BJ (cell line): ENCODE measurements around the gene WT1. TPM values are rescaled to one million over a fixed set of nuclear protein-coding genes. Genes with fewer than 3 reads are reported as not detected.
"Not testable (repeated sequence)": the region's sequence is repeated elsewhere in the genome, so short reads cannot be mapped to it uniquely, and the experiment has no call there.

Experiments
- CTCF ChIA-PET: fragments of 350-600 bp; formaldehyde crosslinking; extraction: SDS; loops from one replicate; lab custom pipeline; 2021; ENCODE audit warnings: antibody characterized with exemption, inconsistent platforms; lab: Yijun Ruan, JAX
- POLR2A ChIA-PET: fragments of 300-600 bp; sonication (Branson Sonifier 250); formaldehyde crosslinking; extraction: SDS; loops from one replicate; lab custom pipeline; 2021; ENCODE audit warnings: antibody characterized with exemption; lab: Charles Lee
- DNase-seq: peaks from one replicate; pipeline ENCODE4 v3.0.0-alpha.2; 2011; ENCODE audit warnings: low read depth
- H3K27me3 ChIP-seq: 2 replicates; pipeline ENCODE4 v1.6.0; 2011; ENCODE audit warnings: low read length; ENCODE audit not compliant: control insufficient read depth, insufficient read depth
- H3K36me3 ChIP-seq: 2 replicates; pipeline ENCODE4 v1.5.1; 2011; ENCODE audit warnings: low read length; ENCODE audit not compliant: control insufficient read depth, insufficient read depth
- H3K4me3 ChIP-seq: 2 replicates; pipeline ENCODE4 v1.5.1; 2011; ENCODE audit warnings: low read depth, mild to moderate bottlenecking, control low read depth, low read length
- polyA plus RNA-seq: library from polyadenylated mRNA; depleted of rRNA; stranded (reverse); fragments of >200 nt; gene quantifications from 2 replicates; pipeline ENCODE4 v1.2.3, GENCODE V29; 2011
- TF ChIP-seq, protein P1 (sequence below): IDR thresholded peaks from 2 replicates; pipeline ENCODE4 v1.5.1; 2011; ENCODE audit warnings: low read depth, mild to moderate bottlenecking, control low read depth, inconsistent platforms, low read length, moderate library complexity; ENCODE audit not compliant: insufficient read depth

Gene WT1
- polyA plus RNA-seq, 1 experiment = not detected

DNA sequence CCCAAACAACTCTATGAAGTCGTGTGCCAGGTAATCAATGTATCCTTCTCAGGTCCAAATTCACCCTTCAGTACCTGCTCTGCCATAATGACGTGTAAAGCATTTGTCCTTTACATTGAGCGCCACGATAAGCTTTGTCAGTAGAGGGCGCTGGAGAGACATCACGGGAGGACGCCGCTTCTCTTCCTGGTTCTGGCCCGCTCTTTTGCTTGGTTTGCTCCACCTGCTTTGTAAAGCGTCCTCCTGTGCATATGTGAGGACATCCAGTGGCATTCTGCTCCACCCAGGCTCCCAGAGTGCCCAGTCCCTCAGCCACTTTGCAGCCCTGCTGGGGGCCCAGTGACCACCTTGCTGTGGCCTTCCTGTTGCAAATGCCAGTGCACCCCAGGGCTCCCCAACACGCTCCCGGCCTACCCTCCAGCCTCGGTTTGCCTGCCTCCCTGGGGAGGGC, 61.1 kb downstream of the WT1 start:
- H3K36me3 ChIP-seq = no peaks in the 10 kb centered on the region
- ChIA-PET POLR2A (no interaction called here), CTCF (interaction anchor here (0.8 to 1.0 kb wide), 2 partner anchors 10 to 420 kb away, joined by 3 to 4 read pairs; partner anchors contain the start of gene CCDC73)
- no peaks in the 10 kb centered on the region for H3K27me3 ChIP-seq
- DNase-seq = no peak
- no peak overlapping the region for H3K4me3 ChIP-seq
- TF ChIP-seq, protein P1, sequence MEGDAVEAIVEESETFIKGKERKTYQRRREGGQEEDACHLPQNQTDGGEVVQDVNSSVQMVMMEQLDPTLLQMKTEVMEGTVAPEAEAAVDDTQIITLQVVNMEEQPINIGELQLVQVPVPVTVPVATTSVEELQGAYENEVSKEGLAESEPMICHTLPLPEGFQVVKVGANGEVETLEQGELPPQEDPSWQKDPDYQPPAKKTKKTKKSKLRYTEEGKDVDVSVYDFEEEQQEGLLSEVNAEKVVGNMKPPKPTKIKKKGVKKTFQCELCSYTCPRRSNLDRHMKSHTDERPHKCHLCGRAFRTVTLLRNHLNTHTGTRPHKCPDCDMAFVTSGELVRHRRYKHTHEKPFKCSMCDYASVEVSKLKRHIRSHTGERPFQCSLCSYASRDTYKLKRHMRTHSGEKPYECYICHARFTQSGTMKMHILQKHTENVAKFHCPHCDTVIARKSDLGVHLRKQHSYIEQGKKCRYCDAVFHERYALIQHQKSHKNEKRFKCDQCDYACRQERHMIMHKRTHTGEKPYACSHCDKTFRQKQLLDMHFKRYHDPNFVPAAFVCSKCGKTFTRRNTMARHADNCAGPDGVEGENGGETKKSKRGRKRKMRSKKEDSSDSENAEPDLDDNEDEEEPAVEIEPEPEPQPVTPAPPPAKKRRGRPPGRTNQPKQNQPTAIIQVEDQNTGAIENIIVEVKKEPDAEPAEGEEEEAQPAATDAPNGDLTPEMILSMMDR = peak; percentile 50

- CTCF ChIA-PET, DNase-seq, H3K27me3 ChIP-seq, POLR2A ChIA-PET, H3K36me3 ChIP-seq, H3K4me3 ChIP-seq: not testable (repeated sequence)
Observed at GRCh38 chr11:32369987-32370386, 65.4 kb downstream of the WT1 start.

GRCh38 chr11:32366666-32367065, 68.7 kb downstream of the WT1 start:
- no peaks in the 10 kb centered on the region for H3K27me3 ChIP-seq
- CTCF ChIA-PET = no interaction called here
- no peaks in the 10 kb centered on the region for H3K36me3 ChIP-seq
- H3K4me3 ChIP-seq = no peak overlapping the region
- POLR2A ChIA-PET = no interaction called here
- TF ChIP-seq, protein P1 = no peak
- DNase-seq = no peak

DNA sequence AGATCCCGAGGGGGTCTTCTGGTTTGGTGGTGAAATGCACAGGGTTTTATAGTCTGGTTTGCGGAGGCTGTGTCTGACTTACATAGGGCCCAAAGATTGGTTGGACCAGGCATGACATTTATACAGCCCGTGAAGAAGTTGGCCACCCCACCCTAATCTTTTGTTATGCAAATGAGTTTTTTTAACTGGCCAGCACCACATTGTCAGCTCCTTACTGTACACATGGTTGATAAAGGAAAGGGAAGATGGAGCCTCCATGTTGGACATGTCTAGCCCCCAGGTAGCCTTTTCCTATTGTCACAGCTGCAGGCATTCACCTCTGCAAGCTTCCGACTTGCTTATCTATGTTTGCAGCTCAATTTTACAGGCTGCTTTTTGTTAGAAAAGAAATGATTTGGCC, 70.1 kb downstream of the WT1 start:
- ChIA-PET CTCF (interaction anchor here (0.8 to 1.5 kb wide), 3 partner anchors 9 to 41 kb away, joined by 3 to 4 read pairs (median 3); no protein-coding TSS in a partner anchor), POLR2A (no interaction called here)
- H3K4me3 ChIP-seq = no peak overlapping the region
- no peaks in the 10 kb centered on the region for H3K27me3 ChIP-seq
- TF ChIP-seq, protein P1 = no peak
- no peak for DNase-seq
- H3K36me3 ChIP-seq = no peaks in the 10 kb centered on the region

GRCh38 chr11:32358729-32359128, 76.6 kb downstream of the WT1 start:
- DNase-seq = no peak
- CTCF ChIA-PET = no interaction called here
- Histone ChIP-seq H3K36me3 (no peaks in the 10 kb centered on the region), H3K4me3 (no peak overlapping the region), H3K27me3 (peaks cover 2% of the 10 kb centered on the region; the same call in 1 of the 2 replicates)
- TF ChIP-seq, protein P1 = no peak
- POLR2A ChIA-PET = no interaction called here

DNA sequence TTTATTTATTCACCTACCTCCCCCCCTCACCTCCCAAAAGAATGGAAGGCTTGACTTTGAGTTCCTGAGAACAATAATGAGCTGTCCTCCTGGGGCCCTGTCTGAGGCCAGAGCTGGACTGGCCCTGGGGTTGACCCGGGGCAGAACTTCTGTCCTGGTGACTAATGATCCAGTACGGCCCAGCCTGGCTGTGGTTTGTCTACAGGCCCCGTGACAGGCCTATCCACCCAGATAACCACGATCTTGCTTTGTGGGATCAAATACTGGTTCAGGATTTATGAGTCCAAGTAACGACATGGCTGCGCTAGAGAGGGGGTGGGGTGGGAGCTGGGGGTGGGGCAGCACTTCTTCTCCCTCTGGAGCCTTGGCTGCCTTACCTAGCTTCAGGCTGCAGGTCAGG, 81.5 kb downstream of the WT1 start:
- H3K27me3 ChIP-seq = peaks cover 2% of the 10 kb centered on the region
- POLR2A ChIA-PET = no interaction called here
- no peak overlapping the region for H3K4me3 ChIP-seq
- DNase-seq = no peak
- H3K36me3 ChIP-seq = no peaks in the 10 kb centered on the region
- TF ChIP-seq, protein P1 = no peak
- CTCF ChIA-PET = no interaction called here
